B cell (primary cell): ENCODE measurements around the gene PDGFA. TPM values are rescaled to one million over a fixed set of nuclear protein-coding genes. Genes with fewer than 3 reads are reported as not detected.

ENCODE experiments used
- ATAC-seq: fragments of 200-7000 bp; cut with Tn5 transposase; one replicate; pipeline ENCODE4 v1.10.0; 2021; ENCODE audit warnings: low read depth, mild to moderate bottlenecking, moderate number of reproducible peaks, moderate library complexity
- CTCF ChIA-PET: fragments of 350-600 bp; sonication (Branson Sonifier 250); formaldehyde crosslinking; loops from one replicate; lab custom pipeline; 2021; ENCODE audit warnings: antibody characterized with exemption, inconsistent platforms; lab: Charles Lee
- POLR2A ChIA-PET: fragments of 350-600 bp; sonication (Branson Sonifier 250); formaldehyde crosslinking; loops from one replicate; lab custom pipeline; 2021; ENCODE audit warnings: antibody characterized with exemption; lab: Charles Lee
- DNase-seq: peaks from one replicate; pipeline ENCODE4 v3.0.0; 2013
- H2AFZ ChIP-seq: 2 replicates; pipeline ENCODE4 v1.6.1; 2012; ENCODE audit warnings: mild to moderate bottlenecking, low read depth, low read length; ENCODE audit not compliant: insufficient read depth, poor library complexity, severe bottlenecking
- H3K27ac ChIP-seq, 2 donors: 1 replicate in 1 of 2; 2 replicates in 1 of 2; pipeline ENCODE4 v1.5.1; 2012 to 2013; ENCODE audit warnings: low read length in 2 of 2, mild to moderate bottlenecking in 2 of 2, moderate library complexity in 1 of 2
- H3K27me3 ChIP-seq, 4 experiments: fragments of 200-600 bp in 1 of 4; sonication (generic) in 1 of 4; replicated peaks in 1 of 4; 1 replicate in 2 of 4; 2 replicates in 2 of 4; pipeline versions ENCODE4 v1.6.1 to v1.7.0; 2013 to 2016; ENCODE audit warnings: low read length in 3 of 4, mild to moderate bottlenecking in 2 of 4, mixed read lengths in 1 of 4, moderate library complexity in 1 of 4; ENCODE audit not compliant: insufficient read depth in 4 of 4, control insufficient read depth in 3 of 4; ENCODE audit errors: control extremely low read depth in 1 of 4
- H3K36me3 ChIP-seq, 2 experiments: replicated peaks in 1 of 2; 1 replicate in 1 of 2; 2 replicates in 1 of 2; pipeline versions ENCODE4 v1.6.1 to v1.7.1; 2013; ENCODE audit warnings: low read length in 1 of 2; ENCODE audit not compliant: insufficient read depth in 2 of 2, control insufficient read depth in 1 of 2; ENCODE audit errors: control extremely low read depth in 1 of 2, extremely low read depth in 1 of 2
- H3K4me1 ChIP-seq, 2 donors: fragments of 200-600 bp in 1 of 2; sonication (generic) in 1 of 2; 1 replicate in 1 of 2; 2 replicates in 1 of 2; pipeline versions ENCODE4 v1.5.1 to v1.6.1; 2013 to 2017; ENCODE audit warnings: low read length in 2 of 2; ENCODE audit not compliant: control insufficient read depth in 2 of 2, insufficient read depth in 2 of 2
- H3K4me2 ChIP-seq: replicated peaks from 2 replicates; pipeline ENCODE3; 2012; ENCODE audit warnings: mild to moderate bottlenecking, low read depth, low read length; ENCODE audit not compliant: poor library complexity, severe bottlenecking
- H3K4me3 ChIP-seq, 5 experiments: fragments of 200-600 bp in 1 of 5; sonication (generic) in 1 of 5; 1 replicate in 3 of 5; 2 replicates in 2 of 5; pipeline versions ENCODE4 v1.5.1 to v1.7.0; 2011 to 2016; ENCODE audit warnings: low read length in 4 of 5, mild to moderate bottlenecking in 4 of 5, low read depth in 2 of 5, control low read depth in 1 of 5, moderate library complexity in 1 of 5; ENCODE audit not compliant: insufficient read depth in 1 of 5; ENCODE audit errors: control extremely low read depth in 1 of 5, extremely low read depth in 1 of 5
- H3K79me2 ChIP-seq: fragments of 200-600 bp; sonication (generic); one replicate; pipeline ENCODE4 v1.6.0; 2016; ENCODE audit warnings: low read length; ENCODE audit not compliant: control insufficient read depth, insufficient read depth
- H3K9ac ChIP-seq: fragments of 200-600 bp; sonication (generic); 2 replicates; pipeline ENCODE4 v1.6.1; 2017; ENCODE audit warnings: mild to moderate bottlenecking, low read length, moderate library complexity
- H3K9me3 ChIP-seq, 3 donors: one replicate each; pipeline versions ENCODE4 v1.6.1 to v1.7.1; 2013; ENCODE audit warnings: low read length in 2 of 3; ENCODE audit not compliant: control insufficient read depth in 2 of 3, insufficient read depth in 1 of 3; ENCODE audit errors: control extremely low read depth in 1 of 3
- H4K20me1 ChIP-seq: 2 replicates; pipeline ENCODE4 v1.6.0; 2012; ENCODE audit warnings: mild to moderate bottlenecking, low read length; ENCODE audit not compliant: insufficient read depth, control insufficient read depth, poor library complexity, severe bottlenecking
- H3K27ac Mint-ChIP-seq: one replicate; pipeline ENCODE4 v1.8.0; 2021; ENCODE audit warnings: mixed read lengths
- H3K27me3 Mint-ChIP-seq: one replicate; pipeline ENCODE4 v1.8.0; 2021; ENCODE audit warnings: mixed read lengths
- H3K4me1 Mint-ChIP-seq: one replicate; pipeline ENCODE4 v1.8.0; 2021; ENCODE audit warnings: mixed read lengths
- H3K4me3 Mint-ChIP-seq: one replicate; pipeline ENCODE4 v1.8.0; 2021; ENCODE audit warnings: mixed read lengths
- H3K9me3 Mint-ChIP-seq: one replicate; pipeline ENCODE4 v1.8.0; 2022; ENCODE audit warnings: mixed read lengths; ENCODE audit not compliant: insufficient read depth
- CTCF ChIP-seq: fragments of 200-600 bp; IDR thresholded peaks from one replicate; pipeline ENCODE4 v1.8.0; 2022; ENCODE audit warnings: antibody characterized with exemption, mild to moderate bottlenecking
- EZH2 ChIP-seq: IDR thresholded peaks from 2 replicates; pipeline ENCODE4 v1.6.1; 2012; ENCODE audit warnings: borderline replicate concordance, low read depth, mild to moderate bottlenecking, moderate library complexity, low read length; ENCODE audit not compliant: insufficient read depth, poor library complexity, severe bottlenecking
- WGBS: methylation state at CpG from one replicate; pipeline ENCODE4 v1.1.5; 2013; ENCODE audit warnings: missing lambda C conversion rate; ENCODE audit not compliant: insufficient coverage; 5-methylcytosine and 5-hydroxymethylcytosine counted together
- intact Hi-C: fragments of 100-400 bp; cut with micrococcal nuclease; formaldehyde crosslinking; loops from one replicate; pipeline ENCODE4 v1.10.0; 2022
- polyA plus RNA-seq: library from polyadenylated mRNA; depleted of rRNA; stranded (reverse); fragments of >200 nt; gene quantifications from 2 replicates; pipeline ENCODE4 v1.2.3, GENCODE V29; 2012
- total RNA-seq, 2 donors: library from RNA; stranded (reverse); fragments of 120-200 nt in 1 of 2; gene quantifications; 1 replicate in 1 of 2; 2 replicates in 1 of 2; pipeline versions ENCODE4 v1.2.3 to v1.2.4, GENCODE V29; 2013 to 2022

The PDGFA gene
- total and polyA plus RNA-seq, 2 donors (not counting 1 experiment from before 2014, with no cell fraction given): 0.36 to 1.5 TPM

GRCh38 chr7:460374-461116 lies 59.1 kb downstream of the PDGFA start:
- Histone ChIP-seq H3K9me3 (peaks cover 0 to 8% (median 0%) of the 10 kb centered on the region in 3 donors), H3K4me2 (no peak overlapping the region), H4K20me1 (no peaks in the 10 kb centered on the region), H2AFZ (no peak overlapping the region), H3K9ac (no peak overlapping the region), H3K4me1 (no peaks in the 10 kb centered on the region), H3K36me3 (no peaks in the 10 kb centered on the region), H3K27ac (no peak overlapping the region), H3K4me3 (no peak overlapping the region), H3K79me2 (no peaks in the 10 kb centered on the region), H3K27me3 (peaks cover 0 to 3% (median 0%) of the 10 kb centered on the region in 4 experiments)
- ATAC-seq: no peak
- H3K4me1 Mint-ChIP-seq: no peaks in the 10 kb centered on the region
- no peak for DNase-seq
- peaks cover 3% of the 10 kb centered on the region for H3K27me3 Mint-ChIP-seq
- CTCF ChIA-PET: interaction anchor here (1.0 kb wide), 1 partner anchor 42 kb away, joined by 3 read pairs; no protein-coding TSS in a partner anchor
- WGBS: 79% methylated on average over 18 of the region's 26 CpGs
- no peak overlapping the region for H3K4me3 Mint-ChIP-seq
- TF ChIP-seq EZH2: no peak
- TF ChIP-seq CTCF: no peak
- no peaks in the 10 kb centered on the region for H3K9me3 Mint-ChIP-seq
- intact Hi-C loops: no loop called here
- no peak overlapping the region for H3K27ac Mint-ChIP-seq
- POLR2A ChIA-PET: no interaction called here
